GM12891 (cell line): Measurements from ENCODE around the gene SH2D1A. TPM values are rescaled to one million over a fixed set of nuclear protein-coding genes. Genes with fewer than 3 reads are reported as not detected.
"Not testable (repeated sequence)": the region's sequence is repeated elsewhere in the genome, so short reads cannot be mapped to it uniquely, and the experiment has no call there.

Experiments
- DNase-seq: peaks from one replicate; pipeline ENCODE4 v3.0.0; 2011; ENCODE audit warnings: low spot score; ENCODE audit not compliant: insufficient read length
- FAIRE-seq: peaks from 2 replicates; lab custom pipeline; 2011; peaks lifted over from hg19 to GRCh38; lab: Jason Lieb, UNC
- PAX5 ChIP-seq: IDR thresholded peaks from 2 replicates; pipeline ENCODE4 v1.6.1; 2011; ENCODE audit warnings: low read length, moderate library complexity, mild to moderate bottlenecking; ENCODE audit not compliant: insufficient read depth, severe bottlenecking
- POLR2A ChIP-seq: IDR thresholded peaks from 2 replicates; pipeline ENCODE4 v1.6.1; 2011; ENCODE audit warnings: low read depth, low read length, control low read depth
- POLR2AphosphoS5 ChIP-seq: IDR thresholded peaks from 2 replicates; pipeline ENCODE4 v1.6.1; 2011; ENCODE audit warnings: low read depth, low read length, control low read depth
- POU2F2 ChIP-seq: IDR thresholded peaks from 2 replicates; pipeline ENCODE4 v1.6.1; 2011; ENCODE audit warnings: low read depth, mild to moderate bottlenecking, control low read depth, low read length, moderate library complexity
- SPI1 ChIP-seq: IDR thresholded peaks from 2 replicates; pipeline ENCODE4 v1.6.1; 2011; ENCODE audit warnings: low read depth, low read length, control low read depth
- TAF1 ChIP-seq: IDR thresholded peaks from 2 replicates; pipeline ENCODE4 v1.6.1; 2011; ENCODE audit warnings: low read depth, low read length, control low read depth
- polyA plus RNA-seq: library from polyadenylated mRNA; unstranded; fragments of >200 nt; gene quantifications from one replicate; pipeline ENCODE4 v1.2.1, GENCODE V29; 2012; ENCODE audit warnings: low read depth, missing spikeins, inconsistent platforms; ENCODE audit not compliant: missing spikeins

Gene SH2D1A
- polyA plus RNA-seq = 0.06 TPM

- no peak for TF ChIP-seq PAX5
- no peak for TF ChIP-seq POU2F2
- no peak for TF ChIP-seq TAF1
- no peak for TF ChIP-seq POLR2A
- no peak for TF ChIP-seq SPI1
- TF ChIP-seq POLR2AphosphoS5 = no peak
- DNase-seq = no peak
- peak; percentile 50 for FAIRE-seq
These were observed at the start of gene SH2D1A for GRCh38 chrX:124346117-124346876. SH2D1A (plus strand) TSS chrX:124346563; CDS start chrX:124346643, 80 bp downstream.

DNA sequence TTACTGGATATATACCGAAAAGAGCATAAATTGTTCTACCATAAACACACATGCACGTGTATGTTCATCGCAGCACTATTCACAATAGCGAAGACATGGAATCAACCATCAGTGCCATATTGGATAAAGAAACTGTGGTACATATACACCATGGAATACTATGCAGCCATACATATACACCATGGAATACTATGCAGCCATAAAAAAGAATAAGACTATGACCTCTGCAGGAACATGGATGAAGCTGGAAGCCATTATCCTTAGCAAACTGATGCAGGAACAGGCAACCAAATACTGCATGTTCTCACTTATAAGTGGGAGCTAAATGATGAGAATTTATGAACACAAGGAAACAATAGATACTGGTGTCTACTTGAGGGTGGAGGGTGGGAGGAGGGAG, 47.0 kb upstream of the SH2D1A start:
- not testable (repeated sequence) for FAIRE-seq, DNase-seq

- no peak for DNase-seq
- no peak for FAIRE-seq
- TF ChIP-seq POU2F2 (no peak), POLR2A (no peak), TAF1 (no peak), POLR2AphosphoS5 (no peak)
These were observed 46.0 kb upstream of the SH2D1A start for GRCh38 chrX:124300405-124300804.

DNA sequence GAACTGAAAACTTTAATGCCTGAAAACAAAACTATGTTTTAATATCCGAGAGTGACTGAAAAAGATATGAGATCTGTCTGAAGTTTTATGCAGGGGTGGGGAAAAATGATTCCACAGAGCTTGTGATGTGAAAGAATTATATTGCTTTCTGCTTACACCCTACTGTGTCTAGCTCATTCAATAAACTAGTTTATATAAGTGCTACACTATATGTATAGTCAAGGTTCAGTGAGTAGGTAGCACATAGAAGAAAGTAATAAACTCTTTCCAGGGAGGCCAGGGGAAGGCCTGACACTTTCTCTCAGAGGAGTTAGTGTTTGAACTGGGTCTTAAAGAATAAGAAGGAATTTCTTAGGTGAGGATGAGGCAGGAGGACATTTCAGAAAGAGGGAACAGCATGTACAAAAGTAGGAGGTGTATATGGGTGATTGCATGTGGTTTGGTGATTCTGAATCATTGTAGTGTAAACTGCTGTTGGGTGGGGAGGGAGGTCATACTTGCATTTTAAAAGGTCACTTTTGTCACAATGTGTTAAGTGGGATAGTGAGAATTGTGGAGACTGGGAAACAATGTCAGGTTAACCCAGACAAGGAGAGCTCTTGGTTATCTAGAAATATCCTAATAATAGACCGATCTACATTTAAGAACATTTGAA, 39.0 kb upstream of the SH2D1A start:
- FAIRE-seq (no peak), DNase-seq (no peak)
- TF ChIP-seq TAF1 (no peak), PAX5 (no peak), POU2F2 (no peak), SPI1 (no peak), POLR2AphosphoS5 (no peak), POLR2A (no peak)

DNA sequence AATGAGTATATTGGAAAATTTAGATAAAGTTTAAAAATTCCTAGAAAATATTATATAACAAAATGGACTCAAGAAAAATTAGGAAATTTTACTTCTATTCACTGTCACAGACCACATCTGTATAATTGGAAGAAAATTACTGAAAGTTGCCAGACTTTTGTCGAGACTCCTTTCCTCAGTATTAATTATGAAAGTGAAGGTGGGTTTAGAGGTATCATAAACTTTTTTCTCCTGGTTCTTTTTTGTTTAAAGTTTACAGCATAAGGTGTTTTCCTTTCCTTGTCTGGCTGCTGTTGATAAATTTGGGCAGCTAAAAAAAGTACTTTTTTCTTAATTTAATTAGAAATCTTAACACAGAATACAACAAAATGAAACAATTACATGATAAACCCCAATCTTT, 20.6 kb upstream of the SH2D1A start:
- DNase-seq (no peak), FAIRE-seq (no peak)
- TF ChIP-seq POU2F2 (no peak), TAF1 (no peak), PAX5 (no peak), POLR2A (no peak), POLR2AphosphoS5 (no peak)

DNA sequence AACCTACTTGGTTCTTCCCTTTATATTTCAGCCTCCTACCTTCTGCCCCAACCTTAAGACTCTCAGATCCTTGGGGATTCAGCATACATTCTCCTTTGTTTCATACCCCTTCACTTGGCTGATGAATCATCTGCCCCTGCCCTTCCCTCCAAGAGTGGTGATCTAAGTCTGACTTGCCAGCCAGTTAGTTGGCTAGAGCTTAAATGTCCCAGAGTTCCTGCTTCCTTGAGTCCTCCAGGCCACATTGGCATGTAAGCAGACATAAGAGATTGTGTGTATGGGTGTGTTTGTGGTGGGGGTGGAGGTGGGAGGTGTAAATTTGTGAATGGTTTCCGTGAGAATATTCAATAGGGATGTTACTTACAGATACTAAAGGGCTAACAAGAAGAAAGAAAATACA, 17.6 kb upstream of the SH2D1A start:
- DNase-seq (no peak), FAIRE-seq (peak; percentile 40)
- no peak for TF ChIP-seq TAF1
- no peak for TF ChIP-seq POLR2A
- no peak for TF ChIP-seq SPI1
- TF ChIP-seq PAX5 = no peak
- no peak for TF ChIP-seq POLR2AphosphoS5
- TF ChIP-seq POU2F2 = no peak

- DNase-seq (no peak), FAIRE-seq (no peak)
- TF ChIP-seq PAX5 (no peak), TAF1 (no peak), POLR2AphosphoS5 (no peak), POLR2A (no peak), SPI1 (no peak), POU2F2 (no peak)
These were observed 13.6 kb upstream of the SH2D1A start, which contains the start of gene TEX13D for GRCh38 chrX:124332481-124333424. TEX13D (plus strand) TSS chrX:124332660; CDS start chrX:124332918, 258 bp downstream.

GRCh38 chrX:124333862-124334261, 12.5 kb upstream of the SH2D1A start:
- DNase-seq = no peak
- TF ChIP-seq SPI1 = no peak
- no peak for TF ChIP-seq POLR2AphosphoS5
- no peak for TF ChIP-seq TAF1
- TF ChIP-seq PAX5 = no peak
- TF ChIP-seq POLR2A = no peak
- TF ChIP-seq POU2F2 = no peak
- no peak for FAIRE-seq

- not testable (repeated sequence) for FAIRE-seq, DNase-seq
These were observed 11.8 kb upstream of the SH2D1A start for GRCh38 chrX:124334555-124334954.

- FAIRE-seq (no peak), DNase-seq (no peak)
- TF ChIP-seq SPI1 (no peak), POLR2A (no peak), POU2F2 (no peak), POLR2AphosphoS5 (no peak), PAX5 (no peak), TAF1 (no peak)
These were observed 10.8 kb upstream of the SH2D1A start for GRCh38 chrX:124335598-124335997.
